HG02840 (cell line): Measurements from ENCODE around the gene USP26.
"Not testable (repeated sequence)": the region's sequence is repeated elsewhere in the genome, so short reads cannot be mapped to it uniquely, and the experiment has no call there.

Experiments used
- ATAC-seq: cut with Tn5 transposase; IDR thresholded peaks from one replicate; pipeline ENCODE4 v1.9.1; 2021; ENCODE audit warnings: mild to moderate bottlenecking, moderate library complexity, moderate number of reproducible peaks; ENCODE audit not compliant: unreplicated experiment, low FRiP score

Gene USP26

GRCh38 chrX:133097031-133097430 lies at the start of gene USP26:
Gene USP26 (minus strand): TSS chrX:133097109. CDS start chrX:133028220, 68,889 bp downstream.
- ATAC-seq = no peak

GRCh38 chrX:133134282-133134681 lies 37.4 kb upstream of the USP26 start:
- no peak for ATAC-seq

GRCh38 chrX:133120406-133120805 lies 23.5 kb upstream of the USP26 start:
- ATAC-seq = no peak

GRCh38 chrX:133094098-133094731 lies 2.7 kb downstream of the USP26 start:
- ATAC-seq = no peak

- ATAC-seq = no peak
These were observed 6.6 kb downstream of the USP26 start for GRCh38 chrX:133090236-133090809.

GRCh38 chrX:133089411-133089810 lies 7.5 kb downstream of the USP26 start:
- ATAC-seq = no peak

GRCh38 chrX:133085785-133086184 lies 11.1 kb downstream of the USP26 start:
- no peak for ATAC-seq

- not testable (repeated sequence) for ATAC-seq
These were observed 11.9 kb downstream of the USP26 start for GRCh38 chrX:133085056-133085455.

- no peak for ATAC-seq
These were observed 13.0 kb downstream of the USP26 start for GRCh38 chrX:133083899-133084298.

GRCh38 chrX:133081990-133082389 lies 14.9 kb downstream of the USP26 start:
- no peak for ATAC-seq

- not testable (repeated sequence) for ATAC-seq
These were observed 19.1 kb downstream of the USP26 start for GRCh38 chrX:133077856-133078255.

GRCh38 chrX:133072566-133072965 lies 24.3 kb downstream of the USP26 start:
- ATAC-seq = no peak

GRCh38 chrX:133068461-133068860 lies 28.4 kb downstream of the USP26 start:
- ATAC-seq = no peak

GRCh38 chrX:133056341-133056740 lies 40.6 kb downstream of the USP26 start:
- ATAC-seq = no peak

GRCh38 chrX:133054761-133055405 lies 42.0 kb downstream of the USP26 start:
- ATAC-seq = no peak

GRCh38 chrX:133053861-133054598 lies 42.9 kb downstream of the USP26 start:
- no peak for ATAC-seq

- ATAC-seq = no peak
These were observed 48.2 kb downstream of the USP26 start for GRCh38 chrX:133048751-133049150.

GRCh38 chrX:133046601-133047000 lies 50.3 kb downstream of the USP26 start:
- ATAC-seq = no peak

GRCh38 chrX:133045986-133046385 lies 50.9 kb downstream of the USP26 start:
- ATAC-seq = no peak

- ATAC-seq = not testable (repeated sequence)
These were observed 52.6 kb downstream of the USP26 start for GRCh38 chrX:133044145-133044786.

- ATAC-seq = no peak
These were observed 54.6 kb downstream of the USP26 start for GRCh38 chrX:133042260-133042659.
